ENCODE results near the gene AKAP6. TPM values are rescaled to one million over a fixed set of nuclear protein-coding genes. Genes with fewer than 3 reads are reported as not detected.
A peak's percentile ranks its signal among the peaks of the same experiment; 100 is the strongest.

Gene AKAP6
- total RNA-seq, 2 donors from 2014 or later: 112 to 117 TPM

GRCh38 chr14:32657081-32657480 is 328.0 kb downstream of the AKAP6 start:
- Histone ChIP-seq H3K27ac (peak overlapping the region in 1 of 2 donors; percentile 34), H3K36me3 (no peaks in the 10 kb centered on the region), H3K4me3 (no peak overlapping the region), H3K27me3 (no peaks in the 10 kb centered on the region), H3K4me1 (no peaks in the 10 kb centered on the region), H3K9me3 (no peaks in the 10 kb centered on the region)
- peak; percentile 63 for DNase-seq (ENCODE audit: low spot score)
- TF ChIP-seq, protein P1, sequence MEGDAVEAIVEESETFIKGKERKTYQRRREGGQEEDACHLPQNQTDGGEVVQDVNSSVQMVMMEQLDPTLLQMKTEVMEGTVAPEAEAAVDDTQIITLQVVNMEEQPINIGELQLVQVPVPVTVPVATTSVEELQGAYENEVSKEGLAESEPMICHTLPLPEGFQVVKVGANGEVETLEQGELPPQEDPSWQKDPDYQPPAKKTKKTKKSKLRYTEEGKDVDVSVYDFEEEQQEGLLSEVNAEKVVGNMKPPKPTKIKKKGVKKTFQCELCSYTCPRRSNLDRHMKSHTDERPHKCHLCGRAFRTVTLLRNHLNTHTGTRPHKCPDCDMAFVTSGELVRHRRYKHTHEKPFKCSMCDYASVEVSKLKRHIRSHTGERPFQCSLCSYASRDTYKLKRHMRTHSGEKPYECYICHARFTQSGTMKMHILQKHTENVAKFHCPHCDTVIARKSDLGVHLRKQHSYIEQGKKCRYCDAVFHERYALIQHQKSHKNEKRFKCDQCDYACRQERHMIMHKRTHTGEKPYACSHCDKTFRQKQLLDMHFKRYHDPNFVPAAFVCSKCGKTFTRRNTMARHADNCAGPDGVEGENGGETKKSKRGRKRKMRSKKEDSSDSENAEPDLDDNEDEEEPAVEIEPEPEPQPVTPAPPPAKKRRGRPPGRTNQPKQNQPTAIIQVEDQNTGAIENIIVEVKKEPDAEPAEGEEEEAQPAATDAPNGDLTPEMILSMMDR (IDR thresholded peaks at IDR 0.05): no peak

GRCh38 chr14:32661216-32661615 is 332.1 kb downstream of the AKAP6 start:
- Histone ChIP-seq H3K4me3 (no peak overlapping the region), H3K36me3 (no peaks in the 10 kb centered on the region), H3K27me3 (no peaks in the 10 kb centered on the region), H3K27ac (no peak overlapping the region), H3K9me3 (no peaks in the 10 kb centered on the region), H3K4me1 (no peaks in the 10 kb centered on the region)
- DNase-seq (ENCODE audit: low spot score): no peak
- TF ChIP-seq, protein P1 (IDR thresholded peaks at IDR 0.05): no peak

GRCh38 chr14:32662211-32662610 is 333.1 kb downstream of the AKAP6 start:
- H3K27ac ChIP-seq: no peak overlapping the region
- TF ChIP-seq, protein P1 (IDR thresholded peaks at IDR 0.05): no peak
- H3K27me3 ChIP-seq: no peaks in the 10 kb centered on the region
- no peak for DNase-seq (ENCODE audit: low spot score)
- H3K36me3 ChIP-seq: no peaks in the 10 kb centered on the region
- no peaks in the 10 kb centered on the region for H3K9me3 ChIP-seq
- H3K4me1 ChIP-seq: no peaks in the 10 kb centered on the region
- no peak overlapping the region for H3K4me3 ChIP-seq

- Histone ChIP-seq H3K4me3 (no peak overlapping the region), H3K27me3 (no peaks in the 10 kb centered on the region), H3K4me1 (no peaks in the 10 kb centered on the region), H3K27ac (no peak overlapping the region), H3K9me3 (no peaks in the 10 kb centered on the region), H3K36me3 (no peaks in the 10 kb centered on the region)
- DNase-seq (ENCODE audit: low spot score): no peak
- TF ChIP-seq, protein P1 (IDR thresholded peaks at IDR 0.05): no peak
These were observed 337.2 kb downstream of the AKAP6 start for GRCh38 chr14:32666308-32666707.

- Histone ChIP-seq H3K4me3 (no peak overlapping the region), H3K36me3 (no peaks in the 10 kb centered on the region), H3K4me1 (no peaks in the 10 kb centered on the region), H3K9me3 (peaks cover 0 to 4% of the 10 kb centered on the region in 2 donors), H3K27ac (no peak overlapping the region), H3K27me3 (no peaks in the 10 kb centered on the region)
- no peak for DNase-seq (ENCODE audit: low spot score)
- TF ChIP-seq, protein P1 (IDR thresholded peaks at IDR 0.05): no peak
These were observed 338.2 kb downstream of the AKAP6 start for GRCh38 chr14:32667287-32667686.

DNA sequence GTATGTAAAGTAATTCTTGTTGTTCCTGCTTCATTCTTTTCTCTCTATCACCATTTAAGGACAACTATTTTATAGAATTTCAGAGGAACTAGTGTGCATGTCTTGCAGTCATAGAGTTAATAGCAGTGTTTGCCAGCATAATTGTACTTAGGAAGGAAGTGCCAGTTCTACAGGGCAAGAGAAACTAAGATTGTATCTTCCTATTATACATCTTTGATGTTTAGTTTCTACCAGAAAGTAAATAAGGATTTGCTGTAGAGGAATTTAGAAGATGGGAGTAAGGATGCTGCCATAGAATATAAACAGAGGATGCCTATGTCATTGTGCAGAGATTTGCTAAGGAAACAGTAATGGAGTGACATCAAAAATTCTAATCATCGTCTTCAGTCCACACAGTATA is 338.7 kb downstream of the AKAP6 start:
- Histone ChIP-seq H3K9me3 (peaks cover 0 to 8% of the 10 kb centered on the region in 2 donors), H3K4me3 (no peak overlapping the region), H3K36me3 (no peaks in the 10 kb centered on the region), H3K27me3 (no peaks in the 10 kb centered on the region), H3K4me1 (no peaks in the 10 kb centered on the region), H3K27ac (no peak overlapping the region)
- DNase-seq (ENCODE audit: low spot score): no peak
- TF ChIP-seq, protein P1 (IDR thresholded peaks at IDR 0.05): no peak

Data from right atrium auricular region (tissue), 2 donors.